GM23248 (cell line): Measurements from ENCODE around the gene UFD1.

Experiments
- EZH2 ChIP-seq: fragments of 200-600 bp; sonication (generic); IDR thresholded peaks from 2 replicates; pipeline ENCODE4 v1.6.1; 2018; ENCODE audit warnings: antibody characterized with exemption, mild to moderate bottlenecking; ENCODE audit not compliant: insufficient read depth, poor library complexity, severe bottlenecking
- EZH2phosphoT487 ChIP-seq: fragments of 200-600 bp; sonication (generic); IDR thresholded peaks from 2 replicates; pipeline ENCODE4 v1.6.1; 2018; ENCODE audit warnings: antibody characterized with exemption, moderate library complexity, mild to moderate bottlenecking, low read depth; ENCODE audit not compliant: insufficient read depth

GRCh38 chr22:19460036-19460435, 19.0 kb downstream of the UFD1 start:
- no peak for TF ChIP-seq EZH2phosphoT487
- TF ChIP-seq EZH2: no peak
